Spleen (tissue), 7 donors: ENCODE measurements around the gene CRNN.

Experiments
- POLR2AphosphoS5 ChIP-seq, 3 donors: sonication (generic); formaldehyde crosslinking; IDR thresholded peaks; one replicate each; pipeline ENCODE4 v1.5.1; 2017; ENCODE audit warnings: antibody characterized with exemption in 3 of 3
- TF ChIP-seq, protein P1 (sequence below), 11 experiments: fragments of 200-600 bp in 7 of 11; fragments of 450-650 bp in 4 of 11; sonication (generic) in 4 of 11; IDR thresholded peaks in 8 of 11; conservative IDR thresholded peaks in 3 of 11; 1 replicate in 7 of 11; 2 replicates in 4 of 11; pipeline versions ENCODE4 v1.4.0 to v1.8.0; 2016 to 2021; ENCODE audit warnings: antibody characterized with exemption in 11 of 11, inconsistent platforms in 4 of 11, mild to moderate bottlenecking in 1 of 11
- donor health status: DM: no; HTN: no; CAD: no; lungs with moderate emphysema.
- donor health status: DM: no; HTN: no; CAD: no.
- donor health status: DM: no; HTN: no; CAD: no.

DNA sequence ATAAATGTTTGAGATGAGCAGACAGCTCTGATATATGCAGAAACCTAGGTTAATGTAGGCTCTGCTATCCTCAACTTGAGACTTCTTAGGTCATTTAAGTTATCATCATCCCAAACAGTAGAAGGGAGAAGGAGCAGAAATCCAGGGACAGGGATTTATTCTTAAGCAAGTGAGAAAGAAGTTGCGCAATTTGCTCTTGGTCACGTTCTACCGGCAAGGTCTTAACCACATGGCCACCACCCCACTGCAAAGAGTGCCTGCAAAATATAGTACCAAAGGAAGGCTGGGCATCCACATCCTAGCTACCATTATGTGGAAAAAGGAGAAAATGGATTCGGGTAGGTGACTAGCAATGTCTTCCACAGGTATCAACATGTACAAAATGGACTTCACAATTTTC is 25.2 kb downstream of the CRNN start:
- TF ChIP-seq POLR2AphosphoS5 (IDR thresholded peaks at IDR 0.05): no peak
- TF ChIP-seq, protein P1, sequence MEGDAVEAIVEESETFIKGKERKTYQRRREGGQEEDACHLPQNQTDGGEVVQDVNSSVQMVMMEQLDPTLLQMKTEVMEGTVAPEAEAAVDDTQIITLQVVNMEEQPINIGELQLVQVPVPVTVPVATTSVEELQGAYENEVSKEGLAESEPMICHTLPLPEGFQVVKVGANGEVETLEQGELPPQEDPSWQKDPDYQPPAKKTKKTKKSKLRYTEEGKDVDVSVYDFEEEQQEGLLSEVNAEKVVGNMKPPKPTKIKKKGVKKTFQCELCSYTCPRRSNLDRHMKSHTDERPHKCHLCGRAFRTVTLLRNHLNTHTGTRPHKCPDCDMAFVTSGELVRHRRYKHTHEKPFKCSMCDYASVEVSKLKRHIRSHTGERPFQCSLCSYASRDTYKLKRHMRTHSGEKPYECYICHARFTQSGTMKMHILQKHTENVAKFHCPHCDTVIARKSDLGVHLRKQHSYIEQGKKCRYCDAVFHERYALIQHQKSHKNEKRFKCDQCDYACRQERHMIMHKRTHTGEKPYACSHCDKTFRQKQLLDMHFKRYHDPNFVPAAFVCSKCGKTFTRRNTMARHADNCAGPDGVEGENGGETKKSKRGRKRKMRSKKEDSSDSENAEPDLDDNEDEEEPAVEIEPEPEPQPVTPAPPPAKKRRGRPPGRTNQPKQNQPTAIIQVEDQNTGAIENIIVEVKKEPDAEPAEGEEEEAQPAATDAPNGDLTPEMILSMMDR (IDR thresholded peaks at IDR 0.05 in 8 of 11, conservative IDR thresholded peaks at IDR 0.05 in 3 of 11): no peak
